Epithelial cell of esophagus (primary cell): Measurements from ENCODE around the gene AMBP.
A peak's percentile ranks its signal among the peaks of the same experiment; 100 is the strongest.

ENCODE experiments used
- DNase-seq: peaks from one replicate; pipeline ENCODE4 v3.0.0; 2010; ENCODE audit warnings: low read depth
- H3K4me3 ChIP-seq: 2 replicates; pipeline ENCODE4 v1.5.1; 2011; ENCODE audit warnings: mild to moderate bottlenecking, low read length, control low read depth
- CTCF ChIP-seq: IDR thresholded peaks from 2 replicates; pipeline ENCODE4 v1.5.1; 2011; ENCODE audit warnings: low read depth, mild to moderate bottlenecking, low read length, control low read depth, inconsistent platforms; ENCODE audit not compliant: insufficient read depth; ENCODE audit errors: missing control alignments

AMBP gene

GRCh38 chr9:114034196-114034595 lies 43.9 kb downstream of the AMBP start:
- no peak overlapping the region for H3K4me3 ChIP-seq
- no peak for TF ChIP-seq CTCF
- no peak for DNase-seq

GRCh38 chr9:114033397-114034103 lies 44.5 kb downstream of the AMBP start:
- peak; percentile 8 for DNase-seq
- TF ChIP-seq CTCF = peak; percentile 35
- H3K4me3 ChIP-seq = no peak overlapping the region

GRCh38 chr9:114031948-114032840 lies 45.9 kb downstream of the AMBP start:
- no peak for TF ChIP-seq CTCF
- no peak overlapping the region for H3K4me3 ChIP-seq
- no peak for DNase-seq

GRCh38 chr9:114031037-114031630 lies 47.0 kb downstream of the AMBP start:
- H3K4me3 ChIP-seq = no peak overlapping the region
- no peak for TF ChIP-seq CTCF
- no peak for DNase-seq

GRCh38 chr9:114030364-114030763 lies 47.7 kb downstream of the AMBP start:
- no peak overlapping the region for H3K4me3 ChIP-seq
- no peak for TF ChIP-seq CTCF
- DNase-seq = no peak

- TF ChIP-seq CTCF = no peak
- DNase-seq = no peak
- no peak overlapping the region for H3K4me3 ChIP-seq
Measured at GRCh38 chr9:114029311-114030170, 48.6 kb downstream of the AMBP start.
